ENCODE data around the gene BCAR3.

GRCh38 chr1:93694039-93694438 lies 12.4 kb upstream of the BCAR3 start:
- TF ChIP-seq CTCF (IDR thresholded peaks at IDR 0.05) (no peak), EP300 (IDR thresholded peaks at IDR 0.05) (no peak), POLR2A (IDR thresholded peaks at IDR 0.05) (no peak)

Measured in suprapubic skin (tissue), 3 donors.